Osteocyte (in vitro differentiated cells): Measurements from ENCODE around the gene GTPBP10. TPM values are rescaled to one million over a fixed set of nuclear protein-coding genes. Genes with fewer than 3 reads are reported as not detected.

Experiments used
- DNase-seq: peaks from one replicate; pipeline ENCODE4 v3.0.0; 2021; ENCODE audit warnings: mixed read lengths; ENCODE audit not compliant: unreplicated experiment; ENCODE audit errors: extremely low spot score
- H3K27ac Mint-ChIP-seq: one replicate; pipeline ENCODE4 v1.8.0; 2021; ENCODE audit warnings: mild to moderate bottlenecking, mixed read lengths; ENCODE audit not compliant: unreplicated experiment
- H3K27me3 Mint-ChIP-seq: one replicate; pipeline ENCODE4 v1.8.0; 2021; ENCODE audit warnings: mixed read lengths; ENCODE audit not compliant: unreplicated experiment
- H3K36me3 Mint-ChIP-seq: one replicate; pipeline ENCODE4 v1.8.0; 2021; ENCODE audit warnings: mixed read lengths; ENCODE audit not compliant: unreplicated experiment
- H3K4me1 Mint-ChIP-seq: one replicate; pipeline ENCODE4 v1.8.0; 2021; ENCODE audit warnings: mixed read lengths; ENCODE audit not compliant: unreplicated experiment
- H3K4me3 Mint-ChIP-seq: one replicate; pipeline ENCODE4 v1.8.0; 2021; ENCODE audit warnings: mild to moderate bottlenecking, moderate library complexity, mixed read lengths; ENCODE audit not compliant: unreplicated experiment
- H3K9me3 Mint-ChIP-seq: one replicate; pipeline ENCODE4 v1.8.0; 2021; ENCODE audit warnings: mixed read lengths; ENCODE audit not compliant: unreplicated experiment
- total RNA-seq: library from RNA; stranded (reverse); gene quantifications from 2 replicates; pipeline ENCODE4 v1.2.1, GENCODE V29; 2021
- TF ChIP-seq, protein P1 (sequence below): fragments of 200-600 bp; sonication (generic); IDR thresholded peaks from 2 replicates; pipeline ENCODE4 v1.5.0; 2021; ENCODE audit warnings: antibody characterized with exemption, mild to moderate bottlenecking, moderate library complexity

GTPBP10 gene
- total RNA-seq, 1 donor from 2014 or later = 19.5 TPM

DNA sequence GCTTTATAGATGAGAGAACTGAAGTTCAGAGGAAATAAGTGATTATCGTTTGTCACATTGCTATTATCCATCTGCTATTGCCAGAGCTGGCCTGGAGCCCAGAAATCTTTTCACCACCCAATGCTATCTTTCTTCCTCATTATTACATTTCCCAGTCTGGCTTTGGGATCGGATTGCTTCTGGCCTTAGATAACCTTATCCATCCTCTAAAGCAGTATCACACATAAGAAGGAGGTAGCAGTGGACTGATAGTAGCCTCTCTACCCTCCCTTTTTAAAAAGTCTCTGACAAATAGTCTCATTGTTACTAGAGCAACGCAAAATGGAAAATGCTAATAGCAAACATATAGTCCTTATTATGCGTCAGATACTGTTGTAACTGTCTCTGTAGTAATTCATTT lies 55.5 kb downstream of the GTPBP10 start:
- H3K4me3 Mint-ChIP-seq = no peak overlapping the region
- H3K4me1 Mint-ChIP-seq = peaks cover 19% of the 10 kb centered on the region
- no peak overlapping the region for H3K27ac Mint-ChIP-seq
- peaks cover 25% of the 10 kb centered on the region for H3K27me3 Mint-ChIP-seq
- H3K36me3 Mint-ChIP-seq = no peaks in the 10 kb centered on the region
- H3K9me3 Mint-ChIP-seq = peaks cover 16% of the 10 kb centered on the region
- DNase-seq = no peak
- TF ChIP-seq, protein P1, sequence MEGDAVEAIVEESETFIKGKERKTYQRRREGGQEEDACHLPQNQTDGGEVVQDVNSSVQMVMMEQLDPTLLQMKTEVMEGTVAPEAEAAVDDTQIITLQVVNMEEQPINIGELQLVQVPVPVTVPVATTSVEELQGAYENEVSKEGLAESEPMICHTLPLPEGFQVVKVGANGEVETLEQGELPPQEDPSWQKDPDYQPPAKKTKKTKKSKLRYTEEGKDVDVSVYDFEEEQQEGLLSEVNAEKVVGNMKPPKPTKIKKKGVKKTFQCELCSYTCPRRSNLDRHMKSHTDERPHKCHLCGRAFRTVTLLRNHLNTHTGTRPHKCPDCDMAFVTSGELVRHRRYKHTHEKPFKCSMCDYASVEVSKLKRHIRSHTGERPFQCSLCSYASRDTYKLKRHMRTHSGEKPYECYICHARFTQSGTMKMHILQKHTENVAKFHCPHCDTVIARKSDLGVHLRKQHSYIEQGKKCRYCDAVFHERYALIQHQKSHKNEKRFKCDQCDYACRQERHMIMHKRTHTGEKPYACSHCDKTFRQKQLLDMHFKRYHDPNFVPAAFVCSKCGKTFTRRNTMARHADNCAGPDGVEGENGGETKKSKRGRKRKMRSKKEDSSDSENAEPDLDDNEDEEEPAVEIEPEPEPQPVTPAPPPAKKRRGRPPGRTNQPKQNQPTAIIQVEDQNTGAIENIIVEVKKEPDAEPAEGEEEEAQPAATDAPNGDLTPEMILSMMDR = no peak

DNA sequence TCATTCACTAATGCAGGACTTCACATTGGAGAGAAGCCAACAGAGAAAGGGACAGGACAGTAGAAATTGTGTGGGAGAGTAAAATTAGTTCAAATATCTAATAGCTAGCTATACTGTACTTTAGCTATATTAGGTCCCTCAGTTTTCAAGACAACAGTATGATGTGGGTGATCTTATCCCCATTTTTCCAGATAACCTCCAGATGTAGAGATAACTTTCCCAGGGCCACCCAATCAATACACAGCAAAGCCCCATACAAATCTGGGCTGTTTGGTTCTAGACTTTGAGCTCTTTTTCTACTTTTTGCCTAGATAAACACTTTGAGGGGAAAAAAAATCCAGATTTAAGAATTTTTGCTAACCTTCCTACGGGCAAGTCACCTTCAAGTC lies 56.3 kb downstream of the GTPBP10 start:
- Mint-ChIP-seq H3K9me3 (peaks cover 16% of the 10 kb centered on the region), H3K4me1 (peaks cover 19% of the 10 kb centered on the region), H3K27ac (peak overlapping the region; percentile 97), H3K27me3 (peaks cover 25% of the 10 kb centered on the region), H3K36me3 (peaks cover 6% of the 10 kb centered on the region), H3K4me3 (peak overlapping the region; percentile 87)
- DNase-seq = no peak
- TF ChIP-seq, protein P1 = no peak

DNA sequence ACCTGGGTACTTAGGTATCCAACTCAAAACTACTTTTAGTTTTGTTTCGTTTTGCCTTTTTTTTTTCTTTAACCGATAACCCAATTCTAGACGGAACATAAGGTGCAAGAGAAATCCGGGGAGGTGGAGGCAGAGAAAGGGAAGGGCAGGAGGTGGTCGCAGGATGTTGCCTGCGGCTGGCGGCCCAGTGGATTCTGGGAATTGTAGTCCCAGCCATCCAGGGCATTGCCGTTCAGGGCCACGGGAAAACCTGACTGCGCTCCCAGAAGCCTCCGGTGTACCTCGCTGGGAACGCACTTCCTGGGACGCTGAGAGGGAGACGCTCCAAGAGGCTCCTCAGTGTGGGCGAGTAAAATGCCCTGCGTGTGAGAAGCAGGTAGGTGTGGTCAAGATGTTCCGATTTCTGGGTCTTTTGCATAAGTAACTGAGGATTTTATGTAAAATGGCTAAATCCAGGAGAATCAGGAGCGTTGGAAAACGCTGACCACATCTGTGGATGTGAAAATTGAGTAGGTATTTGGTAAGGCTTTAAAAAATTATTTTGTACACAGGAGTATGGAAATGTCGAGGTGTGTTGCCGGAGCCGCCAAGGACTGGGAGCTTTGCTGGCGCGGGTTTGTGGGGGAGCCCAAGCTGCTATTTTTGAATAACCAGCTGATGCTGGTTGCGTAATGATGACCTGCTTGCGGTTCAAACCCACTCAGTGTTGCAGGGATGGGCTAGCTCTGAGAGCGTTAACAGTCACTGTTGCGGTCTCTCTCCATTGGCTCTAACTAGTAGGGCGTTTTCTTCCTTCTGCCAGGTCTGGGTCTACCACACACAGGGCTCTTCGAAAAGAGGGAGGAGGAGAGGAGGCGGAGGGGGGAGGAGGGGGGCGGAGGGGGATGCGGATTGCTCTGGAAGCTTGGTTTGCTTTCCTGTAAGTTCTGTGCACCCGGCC lies 56.9 kb downstream of the GTPBP10 start, which contains the start of gene CLDN12:
Gene CLDN12 (plus strand): TSS at position 288 of the 940 bp plus-strand sequence. CDS start 9,216 bp downstream, outside the sequence.
- H3K4me1 Mint-ChIP-seq = peaks cover 19% of the 10 kb centered on the region
- peak; percentile 90 for DNase-seq
- H3K9me3 Mint-ChIP-seq = peaks cover 12% of the 10 kb centered on the region
- TF ChIP-seq, protein P1 = no peak
- H3K4me3 Mint-ChIP-seq = peak within 1 kb of the TSS; percentile 87
- peaks cover 25% of the 10 kb centered on the region for H3K27me3 Mint-ChIP-seq
- peaks cover 8% of the 10 kb centered on the region for H3K36me3 Mint-ChIP-seq
- peak within 1 kb of the TSS; percentile 97 for H3K27ac Mint-ChIP-seq

DNA sequence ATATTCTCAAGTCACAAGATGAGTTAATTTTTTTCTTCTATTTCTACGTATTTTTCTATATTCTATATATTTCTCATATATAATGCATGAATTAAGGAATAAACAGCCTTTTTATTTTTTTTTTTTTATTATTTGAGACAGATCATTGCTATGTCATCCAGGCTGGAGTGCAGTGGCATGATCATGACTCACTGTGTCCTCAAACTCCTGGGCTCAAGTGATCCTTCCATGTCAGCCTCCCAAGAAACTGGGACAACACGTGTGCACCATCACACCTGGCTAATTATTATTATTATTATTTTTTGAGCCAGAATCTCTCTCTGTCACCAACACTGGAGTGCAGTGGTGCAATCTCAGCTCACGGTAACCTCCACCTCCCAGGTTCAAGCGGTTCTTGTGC lies 58.3 kb downstream of the GTPBP10 start:
- Mint-ChIP-seq H3K27ac (peak overlapping the region; percentile 56), H3K27me3 (peaks cover 21% of the 10 kb centered on the region), H3K4me3 (peak overlapping the region; percentile 87), H3K9me3 (peaks cover 6% of the 10 kb centered on the region), H3K4me1 (peaks cover 19% of the 10 kb centered on the region), H3K36me3 (peaks cover 8% of the 10 kb centered on the region)
- TF ChIP-seq, protein P1 = no peak
- DNase-seq = no peak

DNA sequence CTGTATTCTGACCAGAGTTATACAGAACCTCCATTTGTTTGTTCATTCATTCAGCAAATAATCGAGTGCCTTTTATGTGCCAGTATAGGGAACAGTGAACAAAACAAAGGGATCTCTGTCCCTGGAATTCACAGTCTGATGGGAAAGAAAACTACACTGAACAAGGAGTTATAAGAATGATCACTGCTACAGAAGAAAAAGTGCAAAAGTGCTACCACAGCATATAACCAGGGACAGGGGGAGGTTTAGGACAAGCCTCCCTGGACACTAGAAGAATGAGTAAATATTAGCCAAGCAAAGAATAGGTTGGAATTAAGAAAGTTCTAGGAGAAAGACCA lies 60.9 kb downstream of the GTPBP10 start:
- H3K27me3 Mint-ChIP-seq = no peaks in the 10 kb centered on the region
- no peaks in the 10 kb centered on the region for H3K9me3 Mint-ChIP-seq
- no peak overlapping the region for H3K4me3 Mint-ChIP-seq
- no peak for DNase-seq
- peaks cover 17% of the 10 kb centered on the region for H3K36me3 Mint-ChIP-seq
- no peak overlapping the region for H3K27ac Mint-ChIP-seq
- TF ChIP-seq, protein P1 = no peak
- H3K4me1 Mint-ChIP-seq = peaks cover 19% of the 10 kb centered on the region
